HG02571 (cell line): ENCODE data around the gene SMC1A.
"Not testable (repeated sequence)": the region's sequence is repeated elsewhere in the genome, so short reads cannot be mapped to it uniquely, and the experiment has no call there.

Experiments used
- ATAC-seq: cut with Tn5 transposase; IDR thresholded peaks from one replicate; pipeline ENCODE4 v1.9.1; 2021; ENCODE audit warnings: mild to moderate bottlenecking, moderate library complexity; ENCODE audit not compliant: unreplicated experiment

SMC1A gene

DNA sequence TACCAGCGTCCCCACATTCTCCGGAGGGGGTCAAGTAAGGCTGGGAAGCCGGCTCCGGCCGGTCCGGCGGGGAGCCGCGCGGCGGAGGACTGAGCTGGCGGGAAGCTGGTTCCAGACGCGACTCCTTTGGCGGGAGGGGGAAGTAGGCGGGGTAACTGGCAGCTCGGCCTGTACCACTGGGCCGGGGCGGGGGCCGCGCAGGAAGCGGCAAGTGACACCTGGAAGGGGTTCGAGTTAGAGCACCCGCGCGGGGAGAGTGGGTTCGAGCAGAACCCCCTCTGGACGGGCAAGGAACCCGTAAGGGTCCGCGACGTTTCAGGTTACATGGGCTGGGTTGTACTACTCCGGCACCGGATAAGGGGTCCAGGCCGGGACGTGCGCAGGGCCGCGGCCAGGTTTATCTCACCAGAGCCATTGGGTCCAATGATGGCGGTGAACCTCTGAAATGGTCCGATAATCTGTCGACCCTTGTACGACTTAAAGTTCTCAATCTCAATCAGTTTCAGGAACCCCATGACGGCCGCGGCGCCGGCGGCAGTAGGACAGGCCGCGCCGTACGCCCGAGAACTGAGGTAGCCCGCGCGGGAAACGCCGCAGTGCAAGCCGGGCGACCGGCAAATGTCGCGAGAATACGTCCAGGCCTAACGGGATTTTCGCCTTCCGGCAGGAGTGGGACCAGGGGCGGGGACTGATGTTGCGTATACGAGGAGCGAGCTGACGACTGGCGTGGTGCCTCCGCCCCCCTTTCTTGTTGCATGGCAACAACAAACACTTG lies at the start of gene SMC1A:
Gene SMC1A (minus strand): TSS at position 569 of the 775 bp plus-strand sequence. CDS start 54 bp downstream, at position 515.
- ATAC-seq, result peak; percentile 93

DNA sequence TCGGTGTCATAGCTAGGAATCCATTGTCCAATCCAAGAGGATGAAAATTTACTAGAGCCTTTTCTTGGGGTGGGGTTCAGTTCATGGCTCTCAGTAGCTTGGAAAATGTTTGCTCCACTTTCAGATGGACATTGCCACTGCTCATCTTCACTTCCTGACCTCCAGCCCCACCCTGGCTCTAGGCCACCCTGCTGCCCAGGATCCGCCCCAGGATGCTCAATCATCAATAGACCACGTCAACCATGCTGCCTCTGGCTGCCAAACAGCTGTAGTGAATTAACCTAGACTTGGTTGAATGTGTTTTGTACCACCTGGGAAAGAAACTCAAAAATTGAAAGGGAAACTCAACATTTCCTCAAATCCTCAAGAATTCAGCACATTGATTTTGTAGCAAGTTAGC lies 48.9 kb upstream of the SMC1A start:
- no peak for ATAC-seq

DNA sequence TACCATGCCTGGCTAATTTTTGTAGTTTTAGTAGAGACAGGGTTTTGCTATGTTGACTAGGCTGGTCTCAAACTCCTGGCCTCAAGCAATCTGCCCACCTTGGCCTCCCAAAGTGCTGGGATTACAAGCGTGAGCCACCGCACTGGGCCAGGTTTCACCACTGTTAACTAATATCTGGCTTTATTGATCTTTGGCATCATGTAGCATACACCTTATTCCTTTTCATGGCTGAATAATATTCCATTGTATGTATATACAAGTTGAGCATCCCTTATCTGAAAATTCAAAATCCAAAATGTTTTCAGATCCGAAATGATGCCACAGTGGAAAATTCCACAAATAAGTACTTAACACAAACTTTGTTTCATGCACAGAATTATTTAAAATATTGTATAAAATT lies 46.2 kb upstream of the SMC1A start:
- not testable (repeated sequence) for ATAC-seq

GRCh38 chrX:53458082-53458481 lies 35.6 kb upstream of the SMC1A start:
- no peak for ATAC-seq

DNA sequence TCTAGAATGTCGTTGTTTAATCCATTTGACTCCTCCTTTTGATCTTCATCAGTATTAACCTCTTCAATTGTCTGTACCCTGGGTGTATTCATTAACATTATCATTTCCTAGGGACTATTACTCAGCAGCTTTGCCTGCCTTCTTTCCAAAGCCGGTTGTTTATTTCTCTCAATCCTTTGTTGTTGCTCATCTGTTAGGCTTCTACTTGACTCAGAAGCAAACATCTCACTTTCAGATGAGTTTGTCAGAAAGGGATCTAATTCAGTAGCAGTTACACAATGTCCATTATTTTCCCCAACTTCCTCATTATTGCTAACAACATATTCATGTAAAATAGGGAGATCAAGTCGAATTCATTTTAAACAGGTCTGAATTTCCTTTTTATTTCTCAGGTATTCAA lies 33.8 kb upstream of the SMC1A start:
- ATAC-seq, result no peak

DNA sequence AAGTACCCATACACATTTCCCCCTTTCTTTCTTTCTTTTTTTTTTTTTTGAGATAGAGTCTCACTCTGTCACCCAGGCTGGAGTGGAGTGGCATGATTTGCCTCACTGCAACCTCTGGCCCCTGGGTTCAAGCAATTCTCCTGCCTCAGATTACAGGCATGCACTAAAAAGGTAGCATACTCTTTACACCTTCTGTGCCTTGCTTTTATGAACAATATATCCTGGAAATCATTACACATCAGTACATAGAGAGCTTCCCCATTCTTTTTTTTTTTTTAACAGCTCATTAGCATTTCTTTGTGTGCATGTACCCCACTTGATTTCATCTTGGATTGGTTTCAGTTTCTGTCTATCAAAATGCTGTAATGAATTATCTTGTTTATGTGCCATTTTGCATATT lies 30.4 kb upstream of the SMC1A start:
- ATAC-seq, result no peak

- no peak for ATAC-seq
Observed at GRCh38 chrX:53449632-53450031, 27.2 kb upstream of the SMC1A start.

GRCh38 chrX:53447441-53447840 lies 25.0 kb upstream of the SMC1A start:
- ATAC-seq, result no peak

- no peak for ATAC-seq
Observed at GRCh38 chrX:53445977-53446376, 23.5 kb upstream of the SMC1A start.

GRCh38 chrX:53442322-53442631 lies 19.8 kb upstream of the SMC1A start:
- no peak for ATAC-seq

- ATAC-seq, result peak; percentile 69
Observed at GRCh38 chrX:53441531-53442321, 19.3 kb upstream of the SMC1A start.

DNA sequence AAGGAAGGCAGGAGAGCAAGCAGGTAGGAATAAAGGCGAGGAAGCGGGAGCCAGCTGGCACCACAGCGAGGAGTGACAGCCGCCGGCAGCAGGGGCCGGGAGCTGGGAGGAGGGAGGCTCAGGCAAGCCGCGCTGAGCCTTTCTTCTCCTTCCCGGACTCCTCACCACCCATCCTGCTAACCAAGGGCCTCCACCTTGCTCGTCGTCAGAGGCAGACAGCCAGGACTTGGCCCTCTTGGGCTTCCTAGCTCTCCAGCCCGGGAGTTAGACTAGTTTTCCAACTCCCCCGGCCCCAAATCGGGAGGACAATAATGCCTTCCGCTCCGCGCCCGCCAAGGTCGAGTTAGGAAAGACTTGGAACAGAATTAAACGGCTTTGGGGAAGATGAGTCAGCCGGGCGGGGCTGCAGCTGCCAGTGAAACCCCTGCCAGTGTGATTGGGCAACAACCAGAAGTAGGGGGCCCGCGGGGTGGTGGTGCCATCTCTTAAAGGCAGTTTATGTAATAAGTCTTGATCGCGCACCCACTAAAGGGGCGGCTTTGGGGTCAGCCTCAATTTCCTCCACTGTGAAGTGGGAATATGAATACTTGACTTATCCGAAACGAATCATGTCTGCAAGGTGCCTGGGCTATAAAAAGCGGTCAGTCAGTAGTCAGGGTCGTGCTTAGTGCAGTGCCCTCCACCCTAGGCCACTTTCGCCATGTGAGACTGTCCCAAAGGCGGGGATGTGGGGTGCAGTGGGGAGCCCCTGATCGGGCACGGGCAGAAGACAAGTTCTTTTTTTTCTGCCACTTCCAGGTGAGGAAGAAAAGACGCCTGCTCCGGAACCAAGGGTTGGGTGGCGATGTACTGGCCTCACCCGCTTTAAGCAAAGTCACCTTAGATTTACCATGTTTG lies 18.4 kb upstream of the SMC1A start:
- ATAC-seq, result no peak

- no peak for ATAC-seq
Observed at GRCh38 chrX:53440101-53440500, 17.6 kb upstream of the SMC1A start.

DNA sequence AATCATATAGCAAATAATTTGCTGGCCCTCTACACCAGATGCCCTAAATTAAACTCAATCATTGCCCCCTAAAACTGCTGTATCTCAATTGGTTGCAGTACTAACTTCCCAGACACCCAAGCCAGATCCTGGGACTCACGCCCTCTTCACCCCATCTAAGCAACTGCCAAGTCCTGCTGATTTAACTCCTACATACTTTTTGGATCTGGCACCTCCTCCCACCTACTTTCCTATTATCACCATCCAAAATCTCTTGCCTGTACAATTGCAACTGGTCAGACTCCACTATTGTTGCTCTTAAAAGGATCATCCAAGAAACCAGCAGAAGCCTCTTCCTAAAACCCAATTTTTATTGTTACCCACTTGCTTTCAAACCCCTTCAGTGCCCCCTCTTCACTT lies 16.4 kb upstream of the SMC1A start:
- ATAC-seq, result no peak

DNA sequence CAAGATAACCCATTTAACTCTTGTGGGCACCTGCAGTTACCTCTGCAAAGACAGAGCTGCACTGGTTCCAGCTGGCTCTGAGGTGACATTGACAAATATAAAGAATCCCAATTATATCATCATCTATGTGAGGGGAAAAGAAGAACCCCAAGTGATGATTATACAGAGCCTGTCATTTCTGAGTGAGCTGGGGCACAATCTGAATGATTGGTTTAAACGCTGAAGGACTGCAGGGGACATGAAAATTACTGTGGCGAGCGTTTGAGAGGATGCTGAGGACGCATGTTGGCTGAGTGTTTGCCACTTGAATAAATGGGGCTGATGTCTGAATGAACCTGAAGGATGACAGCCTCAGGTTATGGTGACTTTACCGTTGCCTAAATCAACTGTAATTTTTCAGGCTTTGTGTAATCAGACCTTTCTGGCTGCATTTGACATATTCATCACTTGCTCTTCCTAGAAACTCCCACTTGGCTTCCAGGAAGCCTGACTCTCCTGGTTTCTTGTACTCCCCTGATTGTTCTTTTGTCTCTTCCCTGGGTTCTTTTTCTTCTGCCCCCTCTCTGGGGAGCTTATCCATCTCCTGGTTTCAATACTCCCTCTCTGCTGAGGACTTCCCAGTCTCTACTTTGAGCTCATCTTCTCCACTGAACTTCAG lies 15.8 kb upstream of the SMC1A start:
- no peak for ATAC-seq

DNA sequence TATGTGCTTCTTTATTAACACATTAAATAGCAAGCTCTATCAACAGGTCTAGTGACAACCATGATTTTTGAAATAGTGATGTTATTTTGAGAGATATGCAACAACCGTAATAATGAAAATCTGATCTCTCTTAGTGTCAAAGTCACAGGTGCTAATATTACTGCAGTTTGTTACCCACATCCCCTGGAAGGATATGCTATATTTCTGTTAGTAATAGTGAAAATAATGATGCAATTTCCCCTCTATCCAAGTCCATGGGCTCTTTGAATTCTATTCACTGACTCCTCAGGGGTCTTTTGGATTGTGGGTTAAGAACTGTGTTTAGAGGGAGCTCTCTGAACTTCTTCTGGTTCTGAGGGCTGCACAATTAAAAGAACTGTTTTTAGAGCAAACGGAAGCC lies 14.8 kb upstream of the SMC1A start:
- ATAC-seq, result no peak

DNA sequence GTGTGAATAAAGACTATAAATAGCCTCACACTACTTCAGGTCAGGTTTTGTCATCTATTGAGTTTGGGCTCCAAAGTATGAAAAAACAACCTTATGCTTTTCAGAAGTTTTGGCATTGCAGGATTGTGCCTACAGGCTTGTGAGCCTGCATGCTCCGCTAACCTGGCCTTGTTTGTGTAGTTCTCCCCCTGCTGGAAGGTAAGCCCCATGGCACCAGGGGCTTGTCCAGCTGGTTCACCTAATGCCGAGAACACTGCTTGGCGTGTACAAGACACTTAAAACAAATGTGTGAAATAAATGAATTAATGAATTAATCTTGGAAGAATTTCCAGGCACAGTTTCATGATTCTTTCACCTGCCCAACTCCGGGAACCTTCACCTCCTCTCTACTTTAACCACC lies 13.5 kb upstream of the SMC1A start:
- peak; percentile 59 for ATAC-seq

DNA sequence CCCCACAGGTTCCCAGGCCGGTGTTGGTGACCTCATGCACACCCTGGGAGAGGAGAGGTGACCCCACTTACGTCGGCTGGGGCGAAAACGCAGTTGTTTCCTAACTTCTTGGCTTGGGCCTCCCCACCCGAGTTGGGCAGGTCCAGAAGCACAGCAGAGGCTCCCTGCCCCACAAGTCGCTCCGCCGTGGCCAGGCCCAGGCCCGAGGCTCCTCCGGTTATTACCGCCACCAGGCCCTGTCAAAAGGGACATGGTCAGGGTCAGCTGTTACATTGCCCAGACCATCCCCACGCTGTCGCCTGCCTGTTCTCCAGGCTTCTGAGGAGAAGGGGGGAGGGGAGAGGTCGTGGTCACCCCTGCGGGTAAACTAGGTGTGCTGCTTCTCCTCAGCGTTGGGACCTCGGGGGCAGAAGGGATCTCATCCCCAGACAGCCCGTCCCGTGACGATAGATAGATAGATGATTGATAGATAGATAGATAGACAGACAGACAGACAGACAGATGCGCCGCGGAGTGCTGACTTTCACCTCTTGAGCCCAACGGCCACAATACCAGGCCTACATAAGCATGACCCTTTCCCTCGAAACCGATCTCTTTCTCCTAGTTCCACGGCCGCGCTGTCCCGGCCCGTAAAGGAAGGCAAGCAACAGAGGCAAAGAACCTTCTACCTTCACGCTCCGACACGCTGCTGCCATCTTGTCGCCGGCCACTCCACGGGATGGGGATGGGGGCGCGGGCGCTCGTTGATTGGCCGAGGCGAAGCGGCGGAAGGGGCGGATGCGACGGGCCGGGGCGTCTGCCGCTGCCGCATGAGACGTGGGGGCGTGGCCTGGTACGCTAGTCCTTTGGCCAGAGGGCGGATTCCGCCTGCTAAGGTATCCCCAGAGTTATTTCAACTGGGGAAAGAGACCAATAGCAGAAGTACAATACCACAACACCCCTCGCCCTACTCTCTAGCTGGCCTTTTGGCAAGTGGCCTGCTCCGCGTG lies 11.5 kb upstream of the SMC1A start, which contains the start of gene HSD17B10:
Gene HSD17B10 (minus strand): TSS at position 720 of the 989 bp plus-strand sequence. CDS start 25 bp downstream, at position 695.
- ATAC-seq, result peak; percentile 89

DNA sequence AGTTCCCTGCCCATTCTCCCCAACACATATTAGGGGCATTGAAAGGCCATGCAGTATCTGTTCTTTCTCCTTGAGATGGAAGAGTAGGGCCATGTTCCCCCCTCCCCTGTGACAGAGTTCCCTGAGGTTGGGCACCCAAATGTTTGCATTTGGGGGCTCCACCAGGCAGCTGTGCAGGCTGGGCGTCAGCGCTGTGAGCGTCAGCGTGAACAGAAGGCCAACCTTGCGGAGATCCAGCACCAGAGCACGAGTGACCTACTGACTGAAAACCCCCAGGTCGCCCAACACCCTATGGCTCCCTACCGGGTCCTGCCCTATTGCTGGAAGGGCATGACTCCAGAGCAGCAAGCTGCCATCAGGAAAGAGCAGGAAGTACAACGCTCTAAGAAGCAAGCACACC lies 7.8 kb upstream of the SMC1A start:
- ATAC-seq, result no peak

- ATAC-seq, result no peak
Observed at GRCh38 chrX:53429755-53430154, 7.3 kb upstream of the SMC1A start.
